ENCODE data around the gene FBN1.

The FBN1 gene

GRCh38 chr15:48470096-48470495, 175.4 kb downstream of the FBN1 start:
- DNase-seq (ENCODE audit: low read depth in 2 of 2): no peak

- DNase-seq (ENCODE audit: low read depth in 2 of 2): no peak
Measured at GRCh38 chr15:48469681-48470080, 175.8 kb downstream of the FBN1 start.

GRCh38 chr15:48469271-48469670, 176.2 kb downstream of the FBN1 start:
- DNase-seq (ENCODE audit: low read depth in 2 of 2): no peak

GRCh38 chr15:48467801-48468200, 177.7 kb downstream of the FBN1 start:
- no peak for DNase-seq (ENCODE audit: low read depth in 2 of 2)

GRCh38 chr15:48466820-48467219, 178.7 kb downstream of the FBN1 start:
- no peak for DNase-seq (ENCODE audit: low read depth in 2 of 2)

- no peak for DNase-seq (ENCODE audit: low read depth in 2 of 2)
Measured at GRCh38 chr15:48466079-48466478, 179.4 kb downstream of the FBN1 start.

GRCh38 chr15:48465410-48465809, 180.1 kb downstream of the FBN1 start:
- no peak for DNase-seq (ENCODE audit: low read depth in 2 of 2)

- DNase-seq (ENCODE audit: low read depth in 2 of 2): no peak
Measured at GRCh38 chr15:48463366-48463880, 182.1 kb downstream of the FBN1 start.

GRCh38 chr15:48462688-48463087, 182.8 kb downstream of the FBN1 start:
- no peak for DNase-seq (ENCODE audit: low read depth in 2 of 2)

GRCh38 chr15:48459571-48460442, 185.7 kb downstream of the FBN1 start:
- no peak for DNase-seq (ENCODE audit: low read depth in 2 of 2)

GRCh38 chr15:48458876-48459275, 186.6 kb downstream of the FBN1 start:
- DNase-seq (ENCODE audit: low read depth in 2 of 2): no peak

GRCh38 chr15:48456134-48456533, 189.4 kb downstream of the FBN1 start:
- DNase-seq (ENCODE audit: low read depth in 2 of 2): no peak

GRCh38 chr15:48451736-48452135, 193.8 kb downstream of the FBN1 start:
- DNase-seq (ENCODE audit: low read depth in 2 of 2): no peak

- no peak for DNase-seq (ENCODE audit: low read depth in 2 of 2)
Measured at GRCh38 chr15:48451241-48451640, 194.3 kb downstream of the FBN1 start.

GRCh38 chr15:48449734-48450133, 195.8 kb downstream of the FBN1 start:
- no peak for DNase-seq (ENCODE audit: low read depth in 2 of 2)

- DNase-seq (ENCODE audit: low read depth in 2 of 2): no peak
Measured at GRCh38 chr15:48447657-48448056, 197.9 kb downstream of the FBN1 start.

GRCh38 chr15:48447058-48447457, 198.5 kb downstream of the FBN1 start:
- DNase-seq (ENCODE audit: low read depth in 2 of 2): no peak

GRCh38 chr15:48442011-48442410, 203.5 kb downstream of the FBN1 start:
- no peak for DNase-seq (ENCODE audit: low read depth in 2 of 2)

GRCh38 chr15:48440084-48440483, 205.4 kb downstream of the FBN1 start:
- no peak for DNase-seq (ENCODE audit: low read depth in 2 of 2)

GRCh38 chr15:48437178-48437577, 208.3 kb downstream of the FBN1 start:
- DNase-seq (ENCODE audit: low read depth in 2 of 2): no peak

GRCh38 chr15:48435321-48435720, 210.2 kb downstream of the FBN1 start:
- DNase-seq (ENCODE audit: low read depth in 2 of 2): no peak

- DNase-seq (ENCODE audit: low read depth in 2 of 2): no peak
Measured at GRCh38 chr15:48433226-48433886, 212.2 kb downstream of the FBN1 start.

- DNase-seq (ENCODE audit: low read depth in 2 of 2): no peak
Measured at GRCh38 chr15:48432688-48433087, 212.8 kb downstream of the FBN1 start.

All from stimulated activated CD4-positive, alpha-beta T cell treated with anti-CD3 and anti-CD28 coated beads, Interleukin-1b, Interleukin-23, amount 100 ng/mL, for 1 hour (primary cell).